Urinary bladder (tissue), 4 donors: ENCODE data around the gene S100A1. TPM values are rescaled to one million over a fixed set of nuclear protein-coding genes. Genes with fewer than 3 reads are reported as not detected.

ENCODE experiments used
- DNase-seq: peaks from one replicate; pipeline ENCODE4 v3.0.0-alpha.2; 2015; ENCODE audit errors: extremely low spot score
- H3K27ac ChIP-seq: one replicate; pipeline ENCODE4 v1.5.1; 2013; ENCODE audit warnings: low read depth, mild to moderate bottlenecking, moderate library complexity
- H3K36me3 ChIP-seq: one replicate; pipeline ENCODE4 v1.6.1; 2013; ENCODE audit warnings: mild to moderate bottlenecking, moderate library complexity; ENCODE audit not compliant: insufficient read depth
- H3K4me1 ChIP-seq: one replicate; pipeline ENCODE4 v1.6.1; 2013; ENCODE audit warnings: mild to moderate bottlenecking, moderate library complexity; ENCODE audit not compliant: insufficient read depth
- H3K4me3 ChIP-seq: one replicate; pipeline ENCODE4 v1.5.1; 2013; ENCODE audit warnings: low read depth, low read length
- WGBS: extraction: QIAGEN DNeasy Blood & Tissue Kit; methylation state at CpG from one replicate; pipeline ENCODE4 v1.1.7; 2013; 5-methylcytosine and 5-hydroxymethylcytosine counted together
- polyA plus RNA-seq: library from polyadenylated mRNA; stranded (reverse); fragments of 200-250 nt; gene quantifications from one replicate; pipeline ENCODE4 v1.2.3, GENCODE V29; 2013
- total RNA-seq: library from RNA; depleted of rRNA; stranded (reverse); fragments of >200 nt; gene quantifications from one replicate; pipeline ENCODE4 v1.2.3, GENCODE V29; 2014
- donor health status: healthy with polysubstance abuse.
- donor health status: healthy.

S100A1 gene
- total and polyA plus RNA-seq, 2 donors, result 3.0 TPM; not detected in 1

DNA sequence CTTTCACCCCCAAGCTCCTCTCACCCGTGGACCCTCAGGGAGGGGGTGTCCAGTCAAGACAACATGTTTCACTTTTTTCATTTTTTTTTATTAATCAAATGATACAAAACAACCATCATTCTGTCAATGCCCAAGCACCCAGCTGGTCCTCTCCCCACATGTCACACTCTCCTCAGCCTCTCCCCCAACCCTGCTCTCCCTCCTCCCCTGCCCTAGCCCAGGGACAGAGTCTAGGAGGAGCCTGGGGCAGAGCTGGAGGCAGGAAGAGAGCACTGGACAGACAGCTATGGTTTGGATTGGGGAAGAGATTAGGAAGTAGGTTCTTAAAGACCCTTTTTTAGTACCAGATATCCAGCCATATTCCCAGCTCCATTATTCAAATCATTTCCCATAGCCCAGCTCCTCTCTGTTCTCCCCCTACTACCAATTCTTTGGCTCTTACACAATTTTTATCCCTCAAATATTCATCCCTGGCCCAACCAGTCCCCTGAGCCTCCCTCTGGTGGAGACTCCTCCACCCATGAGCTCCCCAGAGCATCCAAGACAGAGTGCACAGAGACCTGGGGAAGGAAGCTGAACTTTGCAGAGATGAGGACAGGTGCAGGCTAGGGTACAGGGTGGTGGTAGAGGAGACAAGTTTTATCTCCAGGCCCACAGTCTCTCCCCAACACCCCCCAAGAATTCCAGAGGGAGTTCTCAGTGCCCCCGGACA, 13.9 kb upstream of the S100A1 start:
- WGBS, result 62% methylated on average over 2 of the region's 2 CpGs
- no peaks in the 10 kb centered on the region for H3K4me1 ChIP-seq
- no peak overlapping the region for H3K27ac ChIP-seq
- no peak overlapping the region for H3K4me3 ChIP-seq
- peaks cover 2% of the 10 kb centered on the region for H3K36me3 ChIP-seq
- DNase-seq, result no peak

DNA sequence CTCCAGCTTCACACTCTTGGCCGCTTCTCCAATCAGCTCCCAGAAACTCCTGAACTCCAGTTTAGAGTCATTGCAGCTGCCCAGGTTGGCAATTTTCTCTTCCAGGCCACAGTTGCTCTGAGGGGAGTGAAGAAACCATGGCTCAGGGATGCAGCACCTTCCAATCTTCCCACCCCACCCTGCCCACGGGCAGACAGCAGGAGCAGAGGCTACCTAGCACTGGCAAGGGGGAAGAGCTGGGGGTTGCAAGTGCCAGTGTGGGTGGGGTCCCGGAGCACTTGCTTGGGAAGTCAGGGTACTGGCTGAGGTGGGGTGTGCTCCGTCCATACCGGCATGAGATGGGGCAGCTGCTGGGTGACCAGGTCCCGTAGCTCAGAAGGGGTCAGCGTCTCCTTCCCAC, 13.3 kb upstream of the S100A1 start:
- H3K4me3 ChIP-seq, result no peak overlapping the region
- H3K36me3 ChIP-seq, result peaks cover 2% of the 10 kb centered on the region
- no peaks in the 10 kb centered on the region for H3K4me1 ChIP-seq
- no peak for DNase-seq
- H3K27ac ChIP-seq, result no peak overlapping the region
- WGBS, result 93% methylated on average over 7 of the region's 7 CpGs

DNA sequence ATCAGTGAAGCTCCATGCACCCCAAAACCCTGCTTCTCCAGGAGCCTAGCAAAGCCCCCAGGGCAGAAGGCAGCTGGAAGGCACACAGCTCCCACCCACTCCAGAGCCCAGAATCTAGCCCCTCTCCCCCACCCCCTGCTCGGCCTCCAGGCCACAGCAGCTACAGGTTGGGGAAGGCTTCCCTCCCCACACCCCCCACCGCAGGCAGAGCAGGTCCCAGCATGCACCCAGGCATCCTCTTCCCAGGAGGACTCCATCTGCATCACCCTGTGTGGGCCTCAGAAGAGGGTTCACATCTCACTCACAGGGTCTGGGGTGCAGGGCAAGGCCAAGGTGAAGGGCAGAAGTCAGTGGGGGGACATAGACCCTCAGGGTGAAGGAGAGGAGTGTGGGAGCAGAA, 12.8 kb upstream of the S100A1 start:
- Histone ChIP-seq H3K4me1 (no peaks in the 10 kb centered on the region), H3K27ac (no peak overlapping the region), H3K36me3 (peaks cover 2% of the 10 kb centered on the region), H3K4me3 (no peak overlapping the region)
- 84% methylated on average over 2 of the region's 2 CpGs for WGBS
- no peak for DNase-seq

DNA sequence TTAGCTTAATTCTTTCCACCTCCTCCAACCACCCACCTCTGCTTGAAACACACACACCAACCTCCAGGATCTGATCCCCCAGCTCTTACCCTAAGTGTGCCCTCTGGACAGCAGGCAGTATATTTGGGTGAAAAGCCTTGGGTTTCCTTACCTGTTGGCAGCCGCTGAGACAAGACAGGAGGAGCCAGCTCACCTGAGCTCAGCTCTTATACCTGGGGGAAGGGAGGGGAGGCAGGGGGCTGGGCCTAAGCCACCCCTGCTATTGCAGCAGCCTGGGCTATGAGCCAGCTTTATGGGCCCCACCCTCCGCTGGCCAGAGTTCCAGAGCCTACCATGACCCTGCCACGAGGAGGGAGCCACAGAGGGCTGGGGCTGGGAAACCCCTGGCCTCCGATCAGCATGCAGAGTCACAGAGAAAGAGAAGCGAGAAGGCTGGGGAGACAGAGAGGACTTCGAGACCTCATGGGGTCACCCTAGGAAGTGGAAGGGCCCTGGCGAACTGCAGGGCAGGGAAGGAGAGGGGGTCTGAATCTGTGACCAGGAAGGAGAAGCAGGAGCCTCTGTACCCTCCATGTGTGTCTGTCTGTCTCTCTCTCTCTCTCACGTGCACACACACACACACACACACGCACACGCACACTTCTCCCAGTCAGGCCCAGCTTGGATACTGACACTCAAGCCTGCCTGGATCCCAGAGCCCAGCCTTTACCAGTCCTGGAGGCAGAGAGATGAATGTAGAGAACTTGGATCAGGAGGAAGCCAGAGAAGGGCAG, 11.9 kb upstream of the S100A1 start, which contains the start of gene S100A14:
Gene S100A14, minus strand, starts transcription at position 182 of the 773 bp plus-strand sequence. CDS start 467 bp downstream, outside the sequence.
- peak within 1 kb of the TSS; percentile 13 for H3K27ac ChIP-seq

DNA sequence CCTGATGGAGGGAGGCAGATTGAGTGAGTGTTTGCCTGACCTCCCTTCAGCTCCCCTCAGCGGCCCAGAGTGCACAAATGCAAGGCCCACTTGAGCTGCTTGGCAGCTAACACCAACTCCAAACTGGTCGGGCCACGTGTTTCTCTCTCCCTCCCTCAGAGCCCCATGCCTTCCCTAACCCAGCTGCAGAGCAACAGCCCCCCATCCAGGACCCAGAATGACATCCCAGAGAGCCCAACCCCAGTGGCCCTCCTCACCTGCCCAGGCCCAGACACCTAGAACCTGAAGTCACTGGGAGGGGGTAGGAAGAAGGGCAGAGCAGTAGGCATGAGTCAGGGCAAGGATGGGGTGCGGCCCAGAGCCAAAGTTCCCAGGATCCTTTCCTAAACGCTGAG, 11.3 kb upstream of the S100A1 start:
- Histone ChIP-seq H3K4me1 (no peaks in the 10 kb centered on the region), H3K4me3 (no peak overlapping the region), H3K27ac (no peak overlapping the region), H3K36me3 (peaks cover 2% of the 10 kb centered on the region)
- DNase-seq, result no peak
- WGBS, result 68% methylated on average over 5 of the region's 5 CpGs

More for the DNA sequence above, 11.9 kb upstream of the S100A1 start, which contains the start of gene S100A14:
- Histone ChIP-seq H3K4me1 (no peaks in the 10 kb centered on the region), H3K4me3 (no peak within 1 kb of the TSS), H3K36me3 (peaks cover 2% of the 10 kb centered on the region)
- WGBS, result 69% methylated on average over 10 of the region's 10 CpGs
- DNase-seq, result no peak

DNA sequence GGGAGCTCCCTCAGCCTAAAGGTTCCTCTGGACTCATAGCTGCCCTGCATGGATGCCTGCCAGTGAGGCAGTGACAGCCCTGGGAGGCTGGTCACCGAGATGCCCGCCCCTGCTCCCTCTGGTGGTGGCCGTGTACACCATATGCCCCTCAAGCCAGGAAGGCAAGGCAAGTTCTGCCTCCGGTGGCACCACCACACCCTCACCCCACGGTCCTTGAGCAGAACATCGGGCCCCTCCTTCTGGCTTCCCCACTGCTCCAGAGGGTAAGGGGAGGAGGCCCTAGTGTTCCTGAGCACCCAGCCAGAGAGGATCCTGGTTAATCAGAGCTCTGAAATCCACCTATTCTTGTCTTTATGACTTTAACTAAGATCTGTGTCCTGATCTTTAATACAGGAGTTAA, 10.6 kb upstream of the S100A1 start:
- no peak for DNase-seq
- no peak overlapping the region for H3K27ac ChIP-seq
- H3K36me3 ChIP-seq, result peaks cover 2% of the 10 kb centered on the region
- H3K4me1 ChIP-seq, result no peaks in the 10 kb centered on the region
- WGBS, result 62% methylated on average over 6 of the region's 6 CpGs
- H3K4me3 ChIP-seq, result no peak overlapping the region

DNA sequence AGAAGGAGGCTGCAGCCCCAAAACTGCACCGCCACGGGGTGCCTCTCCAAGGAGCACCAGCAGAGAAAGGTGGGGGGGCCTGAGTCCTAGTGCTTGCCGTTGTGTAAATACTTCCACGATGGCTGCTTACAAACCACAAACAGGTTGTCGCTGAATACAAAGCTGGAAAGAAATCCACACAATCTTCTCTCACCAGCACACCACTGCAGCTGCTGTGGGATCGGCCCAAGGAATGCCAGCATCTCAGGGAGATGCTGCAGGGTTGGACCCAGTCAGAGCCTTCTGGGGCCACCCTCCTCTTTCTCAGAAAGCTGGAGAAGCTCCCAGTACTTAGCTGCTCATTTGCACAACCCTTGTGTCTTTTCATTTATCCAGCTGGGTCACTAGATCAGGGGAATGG, 9.1 kb upstream of the S100A1 start:
- no peak for DNase-seq
- no peak overlapping the region for H3K4me3 ChIP-seq
- H3K27ac ChIP-seq, result no peak overlapping the region
- H3K4me1 ChIP-seq, result no peaks in the 10 kb centered on the region
- peaks cover 2% of the 10 kb centered on the region for H3K36me3 ChIP-seq
- WGBS, result 95% methylated on average over 6 of the region's 6 CpGs

DNA sequence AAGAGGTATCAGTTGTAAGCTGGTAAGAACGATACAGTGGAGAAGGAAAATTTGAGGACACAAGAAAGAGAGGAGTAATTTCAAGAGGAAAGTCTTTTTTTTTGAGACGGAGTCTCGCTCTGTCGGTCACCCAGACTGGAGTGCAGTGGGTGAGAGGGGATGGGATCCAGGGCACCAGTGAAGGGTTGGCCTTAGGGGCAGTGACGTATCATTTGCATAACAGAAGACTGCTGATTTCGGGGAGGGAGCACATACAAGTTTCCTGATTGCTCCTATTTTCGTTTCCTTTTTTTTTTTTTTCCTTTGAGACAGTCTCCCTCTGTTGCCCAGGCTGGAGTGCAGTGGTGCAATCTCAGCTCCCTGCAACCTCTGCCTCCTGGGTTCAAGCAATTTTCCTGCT, 5.1 kb upstream of the S100A1 start:
- H3K4me3 ChIP-seq, result no peak overlapping the region
- peaks cover 2% of the 10 kb centered on the region for H3K4me1 ChIP-seq
- H3K27ac ChIP-seq, result no peak overlapping the region
- H3K36me3 ChIP-seq, result peaks cover 2% of the 10 kb centered on the region
- no peak for DNase-seq
- whole genome bisulfite sequencing, result 80% methylated on average over 7 of the region's 7 CpGs

DNA sequence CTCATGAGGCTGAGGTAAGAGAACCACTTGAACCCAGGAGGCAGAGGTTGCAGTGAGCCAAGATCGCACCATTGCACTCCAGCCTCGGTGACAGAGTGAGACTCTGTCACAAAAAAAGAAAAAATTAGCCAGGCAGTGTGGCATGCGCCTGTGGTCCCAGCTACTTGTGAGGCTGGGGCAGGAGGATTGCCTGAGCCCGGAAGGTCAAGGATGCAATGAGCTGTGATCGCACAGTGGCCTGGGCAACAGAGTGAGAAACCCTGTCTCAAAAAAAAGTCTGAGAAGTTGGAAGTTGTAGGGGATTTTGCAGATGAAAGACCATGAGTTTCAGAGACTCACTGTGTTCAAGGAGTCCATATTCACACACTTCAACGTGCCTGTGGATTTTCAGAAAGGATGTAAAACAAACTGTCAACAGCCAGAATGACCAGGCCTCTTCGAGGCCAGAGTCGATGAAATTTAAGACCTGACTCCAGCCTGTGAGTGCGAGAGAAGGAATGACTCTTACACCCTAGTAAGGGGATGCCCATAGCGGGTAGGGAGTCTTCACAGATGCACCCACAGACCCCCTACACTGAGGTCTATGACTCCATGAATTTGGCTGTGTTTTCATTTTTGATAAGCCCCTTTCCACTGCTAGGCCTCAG, 3.1 kb upstream of the S100A1 start:
- WGBS, result 62% methylated on average over 10 of the region's 10 CpGs
- Histone ChIP-seq H3K4me1 (peaks cover 2% of the 10 kb centered on the region), H3K27ac (no peak overlapping the region), H3K36me3 (no peaks in the 10 kb centered on the region), H3K4me3 (no peak overlapping the region)
- DNase-seq, result no peak

DNA sequence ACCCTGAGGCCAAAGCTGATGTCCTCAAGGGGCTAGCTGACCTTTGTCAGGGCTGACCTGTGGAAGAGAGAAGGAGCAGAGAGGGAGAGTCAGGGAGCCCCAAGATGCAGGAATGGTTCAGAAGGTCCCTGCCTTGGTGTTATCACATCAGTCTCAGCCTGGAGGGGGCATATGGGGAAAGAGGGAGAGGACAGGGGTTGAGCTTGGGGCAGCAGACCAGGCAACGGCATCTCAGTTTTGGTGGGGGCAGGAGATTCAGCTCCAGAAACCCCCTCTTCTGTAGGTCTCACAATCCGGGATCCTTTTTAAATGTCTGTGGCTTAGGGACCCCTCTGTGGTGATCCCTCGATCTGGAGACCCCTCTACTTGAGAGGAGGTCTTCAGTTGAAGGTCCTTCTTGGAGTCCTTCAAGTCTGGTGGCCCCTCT, 1.7 kb upstream of the S100A1 start:
- DNase-seq, result no peak
- Histone ChIP-seq H3K4me1 (peaks cover 2% of the 10 kb centered on the region), H3K4me3 (peak overlapping the region; percentile 47), H3K27ac (peak overlapping the region; percentile 90), H3K36me3 (no peaks in the 10 kb centered on the region)
- WGBS, result 48% methylated on average over 3 of the region's 3 CpGs

DNA sequence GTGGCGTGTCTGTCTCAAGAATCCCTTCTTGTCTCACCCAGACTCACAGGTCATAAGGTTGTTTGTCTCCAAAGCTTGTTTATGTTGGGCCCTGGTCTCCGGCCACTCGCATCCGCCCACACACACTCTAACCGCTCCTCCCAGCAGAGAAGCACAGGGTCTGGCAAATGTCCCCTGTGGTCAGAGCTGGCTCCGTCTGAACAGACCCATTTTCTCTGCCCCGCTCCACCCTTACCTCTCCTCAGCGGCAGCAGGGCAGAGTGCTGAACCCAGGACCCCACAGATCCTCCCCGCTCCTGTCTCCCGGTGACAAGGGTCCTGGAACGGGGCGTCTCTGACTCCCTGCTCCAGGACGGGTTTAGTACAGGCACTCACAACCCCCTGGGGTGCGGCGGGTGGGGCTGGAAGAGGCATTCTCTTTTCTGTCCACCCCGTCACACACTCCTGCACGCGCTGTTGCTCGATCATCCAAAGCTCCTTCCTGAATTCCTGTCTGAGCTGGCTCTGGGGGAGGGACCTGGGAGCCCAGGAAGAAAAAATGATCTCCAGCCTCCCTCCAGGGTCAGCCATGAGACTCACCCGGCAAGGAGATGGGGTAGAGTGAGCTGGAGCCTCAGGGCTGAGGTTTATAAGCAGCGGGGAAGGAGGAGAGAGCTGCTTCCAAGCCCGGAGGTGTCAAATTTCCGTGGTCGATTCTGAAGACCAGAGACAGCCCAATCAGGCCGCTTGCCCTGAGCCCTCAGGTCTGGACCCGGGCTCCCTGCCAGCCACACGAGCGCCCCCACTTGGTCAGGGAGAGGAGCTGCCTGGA, 1.1 kb upstream of the S100A1 start, which contains the start of gene S100A13:
Gene S100A13, minus strand, starts transcription at position 602 of the 811 bp plus-strand sequence. CDS start 1,033 bp downstream, outside the sequence.
- DNase-seq, result no peak
- Histone ChIP-seq H3K4me3 (peak within 1 kb of the TSS; percentile 47), H3K4me1 (peaks cover 2% of the 10 kb centered on the region), H3K36me3 (no peaks in the 10 kb centered on the region), H3K27ac (peak within 1 kb of the TSS; percentile 90)
- WGBS, result 8% methylated on average over 28 of the region's 28 CpGs

DNA sequence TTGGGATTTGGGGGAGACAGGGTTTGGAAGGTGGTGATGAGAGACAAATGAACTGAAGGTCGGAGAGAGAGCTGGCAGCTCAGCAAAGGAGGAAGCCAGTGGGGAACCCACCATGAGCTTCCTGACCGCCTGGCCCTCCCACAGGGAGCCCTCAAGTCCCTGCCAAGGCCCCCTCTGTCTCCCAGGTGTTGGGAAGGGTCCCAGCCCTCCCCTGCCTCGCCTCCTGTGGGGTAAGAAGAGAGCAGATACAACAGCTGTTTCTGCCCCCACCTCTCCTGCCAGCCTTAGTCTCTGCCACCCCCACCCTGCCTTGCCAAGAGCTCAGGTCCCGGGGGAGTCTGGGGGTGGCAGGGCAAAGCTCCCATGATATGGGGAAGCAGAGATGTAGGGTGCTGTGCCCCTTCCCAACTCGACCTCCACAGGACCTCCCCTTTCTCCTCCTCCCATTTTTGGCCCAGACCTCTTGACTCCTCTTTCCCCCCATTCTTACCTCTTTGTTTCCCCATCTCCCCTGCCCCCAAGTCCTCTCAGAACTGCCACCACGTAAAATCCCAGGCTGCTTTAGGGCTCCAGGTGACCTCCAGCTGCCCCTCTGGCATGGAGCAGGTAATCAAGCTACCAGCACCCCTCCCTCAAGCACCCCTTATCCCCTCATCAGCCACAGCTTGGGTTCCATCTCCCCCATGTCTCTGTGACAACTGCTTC, 556 bp downstream of the S100A1 start:
- H3K4me1 ChIP-seq, result peaks cover 2% of the 10 kb centered on the region

DNA sequence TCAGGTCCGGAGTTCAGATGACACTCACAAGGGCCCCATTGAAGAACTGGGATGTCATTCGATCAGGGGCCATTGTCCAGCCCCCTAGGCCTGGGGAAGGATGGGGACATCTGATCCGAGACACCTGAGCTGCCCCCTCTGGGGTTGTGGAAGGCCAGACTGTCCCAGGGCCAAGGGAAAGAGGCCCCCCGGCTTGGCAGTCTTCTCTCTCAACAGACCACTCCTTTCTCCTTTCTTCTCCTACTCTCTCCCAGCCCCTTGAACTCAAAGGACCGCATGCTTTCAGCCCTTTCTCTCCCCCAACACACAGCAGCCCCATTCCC, 1.1 kb downstream of the S100A1 start:
- Histone ChIP-seq H3K4me3 (no peak overlapping the region), H3K4me1 (peaks cover 2% of the 10 kb centered on the region), H3K27ac (no peak overlapping the region), H3K36me3 (no peaks in the 10 kb centered on the region)
- DNase-seq, result no peak
- WGBS, result 73% methylated on average over 5 of the region's 5 CpGs

More for the DNA sequence above, 556 bp downstream of the S100A1 start:
- Histone ChIP-seq H3K36me3 (no peaks in the 10 kb centered on the region), H3K27ac (no peak overlapping the region), H3K4me3 (no peak overlapping the region)
- WGBS, result 86% methylated on average over 6 of the region's 6 CpGs
- DNase-seq, result no peak
